Lower leg skin (tissue), 4 donors: ENCODE results near the gene IL1B. TPM values are rescaled to one million over a fixed set of nuclear protein-coding genes. Genes with fewer than 3 reads are reported as not detected.

Experiments
- DNase-seq, 2 donors: peaks; one replicate each; pipeline ENCODE4 v3.0.0-alpha.2; 2019; ENCODE audit warnings: low spot score in 2 of 2
- H3K4me3 ChIP-seq: fragments of 200-600 bp; sonication (generic); 2 replicates; pipeline ENCODE4 v1.5.1; 2017; ENCODE audit warnings: mild to moderate bottlenecking, low read depth; ENCODE audit not compliant: poor library complexity, severe bottlenecking
- POLR2A ChIP-seq, 2 donors: fragments of 450-650 bp; IDR thresholded peaks; one replicate each; pipeline ENCODE4 v1.6.1; 2016 to 2017; ENCODE audit warnings: antibody characterized with exemption in 2 of 2, mild to moderate bottlenecking in 1 of 2, moderate library complexity in 1 of 2
- WGBS, 2 donors: methylation state at CpG; one replicate each; pipeline ENCODE4 v1.1.5; 2018; 5-methylcytosine and 5-hydroxymethylcytosine counted together
- intact Hi-C: fragments of 100-400 bp; cut with DNase I; formaldehyde crosslinking; loops from one replicate; pipeline ENCODE4 v1.15.0; 2023; ENCODE audit warnings: low total_unique reads
- total RNA-seq, 4 donors: library from RNA; depleted of rRNA; stranded (reverse); fragments of >200 nt; gene quantifications; one replicate each; pipeline ENCODE4 v1.1.0, GENCODE V29; 2016
- TF ChIP-seq, protein P1 (sequence below), 3 donors: fragments of 450-650 bp; IDR thresholded peaks; one replicate each; pipeline ENCODE4 v1.5.1; 2016; ENCODE audit warnings: antibody characterized with exemption in 3 of 3, mild to moderate bottlenecking in 3 of 3, moderate library complexity in 2 of 3

The IL1B gene
- total RNA-seq, 4 donors from 2014 or later: 0.47 TPM; not detected in 3

DNA sequence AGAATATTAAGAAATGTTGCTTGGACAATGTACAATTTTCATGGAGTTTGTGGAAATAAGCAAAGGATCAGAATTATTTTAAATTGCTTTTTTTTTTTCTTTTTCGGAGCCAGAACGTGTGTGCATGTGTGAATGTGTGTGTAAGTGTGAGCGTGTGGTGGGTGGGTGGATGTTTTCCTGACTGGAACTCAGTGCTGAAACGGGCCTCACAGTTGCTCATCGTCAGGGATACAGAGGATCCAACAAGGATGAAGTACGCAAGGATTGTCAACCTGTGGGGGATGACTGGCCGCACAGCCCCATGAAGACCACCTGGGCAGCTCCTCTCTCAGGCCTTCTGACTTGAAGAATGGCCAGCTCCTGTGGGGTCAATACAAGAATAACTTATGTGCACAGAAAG, 17.5 kb downstream of the IL1B start:
- intact Hi-C loops: no loop called here
- DNase-seq: no peak
- no peak overlapping the region for H3K4me3 ChIP-seq
- WGBS, 2 donors: 76 to 87% methylated on average over 7 of the region's 7 CpGs
- TF ChIP-seq, protein P1, sequence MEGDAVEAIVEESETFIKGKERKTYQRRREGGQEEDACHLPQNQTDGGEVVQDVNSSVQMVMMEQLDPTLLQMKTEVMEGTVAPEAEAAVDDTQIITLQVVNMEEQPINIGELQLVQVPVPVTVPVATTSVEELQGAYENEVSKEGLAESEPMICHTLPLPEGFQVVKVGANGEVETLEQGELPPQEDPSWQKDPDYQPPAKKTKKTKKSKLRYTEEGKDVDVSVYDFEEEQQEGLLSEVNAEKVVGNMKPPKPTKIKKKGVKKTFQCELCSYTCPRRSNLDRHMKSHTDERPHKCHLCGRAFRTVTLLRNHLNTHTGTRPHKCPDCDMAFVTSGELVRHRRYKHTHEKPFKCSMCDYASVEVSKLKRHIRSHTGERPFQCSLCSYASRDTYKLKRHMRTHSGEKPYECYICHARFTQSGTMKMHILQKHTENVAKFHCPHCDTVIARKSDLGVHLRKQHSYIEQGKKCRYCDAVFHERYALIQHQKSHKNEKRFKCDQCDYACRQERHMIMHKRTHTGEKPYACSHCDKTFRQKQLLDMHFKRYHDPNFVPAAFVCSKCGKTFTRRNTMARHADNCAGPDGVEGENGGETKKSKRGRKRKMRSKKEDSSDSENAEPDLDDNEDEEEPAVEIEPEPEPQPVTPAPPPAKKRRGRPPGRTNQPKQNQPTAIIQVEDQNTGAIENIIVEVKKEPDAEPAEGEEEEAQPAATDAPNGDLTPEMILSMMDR (IDR thresholded peaks at IDR 0.05): no peak
- TF ChIP-seq POLR2A (IDR thresholded peaks at IDR 0.05): no peak

GRCh38 chr2:112818094-112818902, 18.3 kb downstream of the IL1B start:
- TF ChIP-seq POLR2A (IDR thresholded peaks at IDR 0.05): no peak
- TF ChIP-seq, protein P1 (IDR thresholded peaks at IDR 0.05): no peak
- no peak for DNase-seq
- WGBS, 2 donors: 68 to 74% methylated on average over 3 of the region's 3 CpGs
- intact Hi-C loops: no loop called here
- no peak overlapping the region for H3K4me3 ChIP-seq

DNA sequence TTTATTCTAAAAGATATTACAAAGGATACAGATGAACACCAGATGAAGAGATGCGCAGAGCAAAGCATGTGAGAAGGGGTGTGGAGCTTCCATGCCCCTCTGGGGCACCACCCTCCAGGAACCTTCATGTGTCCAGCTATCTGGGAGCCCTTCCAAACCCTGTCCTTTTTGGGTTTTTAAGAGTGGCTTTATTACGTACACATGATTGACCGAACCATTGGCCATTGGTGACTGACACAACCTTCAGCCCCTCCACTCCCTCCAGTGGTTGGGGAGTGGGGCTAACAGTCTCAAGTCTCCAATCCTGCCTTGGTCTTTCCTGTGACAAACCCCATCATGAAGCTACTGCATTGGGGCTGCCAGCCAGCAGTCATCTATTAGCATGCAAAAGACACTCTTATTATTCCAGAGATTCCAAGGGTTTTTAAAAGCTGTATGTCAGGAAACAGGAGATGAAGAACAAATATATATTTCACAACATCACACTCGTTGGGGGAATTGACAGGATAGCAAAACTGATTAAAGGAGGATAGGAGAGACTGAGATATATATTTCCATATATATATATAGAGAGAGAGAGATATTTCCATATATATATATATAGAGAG, 19.4 kb downstream of the IL1B start:
- DNase-seq: no peak
- TF ChIP-seq, protein P1 (IDR thresholded peaks at IDR 0.05): no peak
- no peak for TF ChIP-seq POLR2A (IDR thresholded peaks at IDR 0.05)
- no peak overlapping the region for H3K4me3 ChIP-seq
- WGBS, 2 donors: 71 to 82% methylated on average over 4 of the region's 4 CpGs
- intact Hi-C loops: no loop called here

DNA sequence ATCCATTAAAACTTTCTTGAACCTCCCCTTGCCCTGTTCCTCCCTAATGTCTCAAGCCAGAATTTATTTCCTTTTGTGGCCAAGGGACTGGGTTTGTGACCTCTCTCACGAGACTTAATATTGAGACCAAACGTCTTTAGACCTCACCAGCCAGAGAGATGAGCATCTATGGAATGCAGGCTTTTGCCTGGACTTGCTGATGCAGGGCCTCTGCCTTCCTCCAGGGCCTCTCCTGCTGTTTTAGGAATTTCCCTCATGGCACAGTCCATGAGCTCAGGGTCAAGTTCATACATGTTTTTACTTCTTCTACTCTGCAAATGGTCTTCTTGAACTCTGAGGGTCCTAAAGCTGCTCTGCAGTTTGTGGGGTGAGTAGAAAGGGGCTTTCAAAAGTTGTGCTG, 22.3 kb downstream of the IL1B start:
- no peak for TF ChIP-seq POLR2A (IDR thresholded peaks at IDR 0.05)
- TF ChIP-seq, protein P1 (IDR thresholded peaks at IDR 0.05): no peak
- no peak for DNase-seq
- no peak overlapping the region for H3K4me3 ChIP-seq

DNA sequence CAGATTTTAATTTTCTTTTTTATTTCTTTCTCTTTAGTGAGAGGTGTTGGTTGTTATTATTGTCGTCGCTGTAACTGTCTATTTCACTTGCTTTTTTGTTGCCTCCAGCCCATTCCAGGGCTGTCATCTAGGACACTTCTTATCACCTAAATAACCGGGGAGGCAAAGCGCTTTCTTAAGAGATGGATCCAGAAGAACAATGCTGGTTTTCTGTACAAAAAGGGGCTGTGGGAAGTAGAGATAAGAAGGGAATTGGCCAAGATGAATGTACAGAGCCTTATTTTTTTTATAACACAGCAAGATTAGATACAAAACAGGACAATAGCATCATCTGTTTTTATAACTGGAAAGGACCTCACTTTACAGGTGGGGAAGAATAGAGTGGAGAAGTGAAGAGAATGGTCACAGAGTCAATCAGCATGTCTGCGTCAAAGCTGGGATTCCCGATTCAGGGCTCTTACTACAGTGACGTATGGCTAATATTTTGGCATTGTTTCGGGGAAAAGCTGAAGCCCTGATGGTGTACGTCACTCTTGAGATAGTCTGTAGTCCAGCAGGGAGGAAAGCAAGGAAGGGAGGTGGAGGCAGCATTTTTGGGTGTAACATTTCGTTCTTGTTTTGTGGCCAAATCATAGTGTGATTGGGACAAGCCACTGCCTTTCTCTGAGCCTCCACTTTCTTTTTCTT, 23.2 kb downstream of the IL1B start:
- TF ChIP-seq, protein P1 (IDR thresholded peaks at IDR 0.05): no peak
- TF ChIP-seq POLR2A (IDR thresholded peaks at IDR 0.05): no peak
- intact Hi-C loops: no loop called here
- 87 to 90% methylated on average over 10 of the region's 10 CpGs for WGBS, 2 donors
- H3K4me3 ChIP-seq: no peak overlapping the region
- no peak for DNase-seq

More for the DNA sequence above, 22.3 kb downstream of the IL1B start:
- intact Hi-C loops: no loop called here
- 30 to 34% methylated on average over 2 of the region's 2 CpGs for WGBS, 2 donors
